Parathyroid adenoma (tissue), 2 donors: ENCODE results near the gene C6orf120.

Experiments used
- H2AFZ ChIP-seq: fragments of 300-600 bp; sonication (generic); one replicate; pipeline ENCODE4 v1.7.0; 2017; ENCODE audit warnings: antibody characterized with exemption, mild to moderate bottlenecking
- H3K27ac ChIP-seq: fragments of 300-600 bp; sonication (generic); one replicate; pipeline ENCODE4 v1.7.0; 2017
- H3K27me3 ChIP-seq: fragments of 300-600 bp; sonication (generic); one replicate; pipeline ENCODE4 v1.7.0; 2017; ENCODE audit warnings: low read length; ENCODE audit not compliant: control insufficient read depth, insufficient read depth
- H3K36me3 ChIP-seq: fragments of 300-600 bp; sonication (generic); one replicate; pipeline ENCODE4 v1.7.0; 2017; ENCODE audit warnings: low read length; ENCODE audit not compliant: control insufficient read depth, insufficient read depth
- H3K4me1 ChIP-seq: fragments of 300-600 bp; sonication (generic); one replicate; pipeline ENCODE4 v1.7.0; 2017; ENCODE audit warnings: control low read depth
- H3K4me2 ChIP-seq: fragments of 300-600 bp; sonication (generic); one replicate; pipeline ENCODE4 v1.7.0; 2017; ENCODE audit warnings: low read length
- H3K4me3 ChIP-seq: fragments of 300-600 bp; sonication (generic); one replicate; pipeline ENCODE4 v1.7.0; 2017; ENCODE audit warnings: low read depth, low read length
- H3K79me2 ChIP-seq: fragments of 300-600 bp; sonication (generic); one replicate; pipeline ENCODE4 v1.7.0; 2017; ENCODE audit warnings: control low read depth
- H3K9ac ChIP-seq: fragments of 300-600 bp; sonication (generic); one replicate; pipeline ENCODE4 v1.7.0; 2017; ENCODE audit warnings: mild to moderate bottlenecking
- H3K9me3 ChIP-seq: fragments of 300-600 bp; sonication (generic); one replicate; pipeline ENCODE4 v1.7.0; 2017; ENCODE audit warnings: low read length; ENCODE audit not compliant: control insufficient read depth
- CTCF ChIP-seq: fragments of 300-600 bp; sonication (generic); IDR thresholded peaks from one replicate; pipeline ENCODE4 v1.7.0; 2017; ENCODE audit warnings: antibody characterized with exemption, mild to moderate bottlenecking
- donor health status: primary hyperparathyroidism.

Gene C6orf120

GRCh38 chr6:169661391-169661756 lies 40.6 kb upstream of the C6orf120 start:
- no peaks in the 10 kb centered on the region for H3K27me3 ChIP-seq
- no peak for TF ChIP-seq CTCF
- H3K4me3 ChIP-seq, result no peak overlapping the region
- H2AFZ ChIP-seq, result no peak overlapping the region
- no peaks in the 10 kb centered on the region for H3K79me2 ChIP-seq
- H3K9me3 ChIP-seq, result no peaks in the 10 kb centered on the region
- no peaks in the 10 kb centered on the region for H3K4me1 ChIP-seq
- H3K36me3 ChIP-seq, result no peaks in the 10 kb centered on the region
- no peak overlapping the region for H3K27ac ChIP-seq
- H3K4me2 ChIP-seq, result no peak overlapping the region
- no peak overlapping the region for H3K9ac ChIP-seq

GRCh38 chr6:169663468-169663867 lies 38.5 kb upstream of the C6orf120 start:
- Histone ChIP-seq H2AFZ (no peak overlapping the region), H3K4me3 (no peak overlapping the region)

DNA sequence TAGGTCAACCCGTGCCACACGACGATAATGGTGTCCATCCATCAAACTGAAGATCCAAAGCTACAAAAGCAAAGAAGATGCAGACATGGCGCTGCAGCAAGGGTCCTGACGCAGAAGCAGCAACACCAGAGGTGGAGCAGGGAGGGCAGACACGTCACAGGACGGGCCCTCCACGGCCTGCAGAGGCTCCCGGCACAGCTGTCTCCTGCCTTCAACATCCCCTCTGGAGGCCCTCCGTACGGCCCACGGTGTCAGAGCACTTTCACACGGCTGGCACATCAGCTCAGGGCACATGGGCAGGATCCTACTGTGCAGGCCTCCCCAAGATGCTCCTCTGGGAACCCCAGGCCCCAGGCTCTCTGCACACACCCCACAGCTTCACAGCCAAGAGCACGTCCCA lies 37.7 kb upstream of the C6orf120 start:
- H3K4me1 ChIP-seq, result no peaks in the 10 kb centered on the region
- H2AFZ ChIP-seq, result no peak overlapping the region
- no peak overlapping the region for H3K4me2 ChIP-seq
- no peaks in the 10 kb centered on the region for H3K9me3 ChIP-seq
- no peak overlapping the region for H3K9ac ChIP-seq
- no peaks in the 10 kb centered on the region for H3K27me3 ChIP-seq
- H3K4me3 ChIP-seq, result no peak overlapping the region
- no peaks in the 10 kb centered on the region for H3K36me3 ChIP-seq
- no peaks in the 10 kb centered on the region for H3K79me2 ChIP-seq
- no peak overlapping the region for H3K27ac ChIP-seq
- no peak for TF ChIP-seq CTCF

More at GRCh38 chr6:169663468-169663867, 38.5 kb upstream of the C6orf120 start:
- H3K4me2 ChIP-seq, result no peak overlapping the region
- H3K4me1 ChIP-seq, result no peaks in the 10 kb centered on the region
- H3K27me3 ChIP-seq, result no peaks in the 10 kb centered on the region
- no peaks in the 10 kb centered on the region for H3K9me3 ChIP-seq
- H3K9ac ChIP-seq, result no peak overlapping the region
- H3K79me2 ChIP-seq, result no peaks in the 10 kb centered on the region
- TF ChIP-seq CTCF, result no peak
- no peaks in the 10 kb centered on the region for H3K36me3 ChIP-seq
- H3K27ac ChIP-seq, result no peak overlapping the region

GRCh38 chr6:169665289-169665688 lies 36.6 kb upstream of the C6orf120 start:
- TF ChIP-seq CTCF, result no peak

DNA sequence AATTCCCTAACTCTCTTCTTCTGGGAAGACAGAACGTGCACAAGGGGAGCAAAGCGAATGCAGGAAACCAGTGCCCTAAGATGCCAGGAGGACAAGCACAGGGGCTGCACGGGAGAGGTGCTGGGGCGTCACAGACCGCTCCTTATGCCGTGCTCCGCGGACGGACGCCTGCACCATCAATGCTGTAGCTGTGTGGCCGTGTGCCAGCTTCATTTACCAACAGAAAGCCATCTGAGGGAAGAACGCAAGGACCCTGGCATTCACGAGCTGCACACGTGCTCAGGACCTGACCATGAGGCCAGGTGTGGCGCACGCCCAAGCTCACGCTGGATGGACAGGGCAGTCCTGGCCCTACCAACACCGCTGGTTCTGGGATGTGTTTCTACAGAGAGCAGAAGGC lies 35.5 kb upstream of the C6orf120 start:
- TF ChIP-seq CTCF, result no peak
- no peaks in the 10 kb centered on the region for H3K79me2 ChIP-seq
- H3K27me3 ChIP-seq, result no peaks in the 10 kb centered on the region
- H3K27ac ChIP-seq, result no peak overlapping the region
- no peak overlapping the region for H3K4me2 ChIP-seq
- no peak overlapping the region for H2AFZ ChIP-seq
- no peaks in the 10 kb centered on the region for H3K4me1 ChIP-seq
- H3K9ac ChIP-seq, result no peak overlapping the region
- H3K4me3 ChIP-seq, result no peak overlapping the region
- no peaks in the 10 kb centered on the region for H3K36me3 ChIP-seq
- H3K9me3 ChIP-seq, result no peaks in the 10 kb centered on the region

More at GRCh38 chr6:169665289-169665688, 36.6 kb upstream of the C6orf120 start:
- no peak overlapping the region for H3K4me2 ChIP-seq
- no peaks in the 10 kb centered on the region for H3K36me3 ChIP-seq
- H3K9ac ChIP-seq, result no peak overlapping the region
- H3K4me1 ChIP-seq, result no peaks in the 10 kb centered on the region
- H3K79me2 ChIP-seq, result no peaks in the 10 kb centered on the region
- H2AFZ ChIP-seq, result no peak overlapping the region
- H3K9me3 ChIP-seq, result no peaks in the 10 kb centered on the region
- H3K27ac ChIP-seq, result no peak overlapping the region
- H3K27me3 ChIP-seq, result no peaks in the 10 kb centered on the region
- H3K4me3 ChIP-seq, result no peak overlapping the region
